Liver (tissue), 9 donors: ENCODE measurements around the gene NAPEPLD. TPM values are rescaled to one million over a fixed set of nuclear protein-coding genes. Genes with fewer than 3 reads are reported as not detected.

Experiments used
- DNase-seq: peaks from one replicate; pipeline ENCODE4 v3.0.0-alpha.2; 2017; ENCODE audit warnings: low spot score
- H3K27ac ChIP-seq, 2 donors: one replicate each; pipeline ENCODE4 v1.7.0; 2013; ENCODE audit warnings: inconsistent platforms in 2 of 2, low read length in 2 of 2, control low read depth in 1 of 2, low read depth in 1 of 2, mild to moderate bottlenecking in 1 of 2
- H3K27me3 ChIP-seq, 4 donors: one replicate each; pipeline versions ENCODE4 v1.6.1 to v1.7.0; 2013; ENCODE audit warnings: low read length in 3 of 4, inconsistent platforms in 1 of 4, mild to moderate bottlenecking in 1 of 4, moderate library complexity in 1 of 4; ENCODE audit not compliant: control insufficient read depth in 4 of 4, insufficient read depth in 4 of 4
- H3K36me3 ChIP-seq, 4 donors: one replicate each; pipeline versions ENCODE4 v1.6.1 to v1.7.0; 2013; ENCODE audit warnings: low read length in 3 of 4, mild to moderate bottlenecking in 3 of 4, low read depth in 1 of 4, moderate library complexity in 1 of 4; ENCODE audit not compliant: control insufficient read depth in 4 of 4, insufficient read depth in 3 of 4
- H3K4me1 ChIP-seq, 4 donors: one replicate each; pipeline versions ENCODE4 v1.6.1 to v1.7.0; 2013; ENCODE audit warnings: low read length in 3 of 4, mild to moderate bottlenecking in 3 of 4, moderate library complexity in 1 of 4; ENCODE audit not compliant: control insufficient read depth in 4 of 4, insufficient read depth in 4 of 4
- H3K4me3 ChIP-seq, 3 donors: one replicate each; pipeline versions ENCODE4 v1.6.1 to v1.7.0; 2013; ENCODE audit warnings: low read length in 3 of 3, control low read depth in 1 of 3, low read depth in 1 of 3, mild to moderate bottlenecking in 1 of 3
- H3K9ac ChIP-seq, 2 donors: one replicate each; pipeline ENCODE4 v1.7.0; 2013; ENCODE audit warnings: low read length in 2 of 2, mild to moderate bottlenecking in 2 of 2, moderate library complexity in 2 of 2, control low read depth in 1 of 2, low read depth in 1 of 2
- H3K9me3 ChIP-seq, 4 donors: one replicate each; pipeline versions ENCODE4 v1.6.1 to v1.7.0; 2013; ENCODE audit warnings: low read length in 3 of 4; ENCODE audit not compliant: control insufficient read depth in 4 of 4
- ATF3 ChIP-seq: IDR thresholded peaks from 2 replicates; pipeline ENCODE4 v1.6.1; 2016; ENCODE audit warnings: antibody characterized with exemption
- EGR1 ChIP-seq, 2 donors: IDR thresholded peaks; 2 replicates each; pipeline ENCODE4 v1.6.1; 2016 to 2018; ENCODE audit warnings: antibody characterized with exemption in 2 of 2, low read depth in 2 of 2
- FOXA1 ChIP-seq: IDR thresholded peaks from 2 replicates; pipeline ENCODE4 v1.6.1; 2016; ENCODE audit warnings: antibody characterized with exemption
- FOXA2 ChIP-seq: IDR thresholded peaks from 2 replicates; pipeline ENCODE4 v1.6.1; 2016; ENCODE audit warnings: antibody characterized with exemption
- GABPA ChIP-seq, 2 donors: IDR thresholded peaks in 1 of 2; conservative IDR thresholded peaks in 1 of 2; 2 replicates each; pipeline ENCODE4 v1.6.1; 2016; ENCODE audit warnings: antibody characterized with exemption in 2 of 2, mild to moderate bottlenecking in 1 of 2, moderate library complexity in 1 of 2
- HNF4A ChIP-seq, 2 donors: conservative IDR thresholded peaks; 2 replicates each; pipeline ENCODE4 v1.6.1; 2016; ENCODE audit warnings: antibody characterized with exemption in 2 of 2, mild to moderate bottlenecking in 2 of 2
- HNF4G ChIP-seq: IDR thresholded peaks from 2 replicates; pipeline ENCODE4 v1.6.1; 2016; ENCODE audit warnings: antibody characterized with exemption
- JUND ChIP-seq, 2 donors: IDR thresholded peaks; 2 replicates each; pipeline ENCODE4 v1.6.1; 2016; ENCODE audit warnings: antibody characterized with exemption in 2 of 2
- MAX ChIP-seq: IDR thresholded peaks from 2 replicates; pipeline ENCODE4 v1.6.1; 2016; ENCODE audit warnings: antibody characterized with exemption
- RAD21 ChIP-seq, 2 donors: IDR thresholded peaks; 2 replicates each; pipeline ENCODE4 v1.6.1; 2016; ENCODE audit warnings: antibody characterized with exemption in 2 of 2, mild to moderate bottlenecking in 2 of 2
- REST ChIP-seq: IDR thresholded peaks from 2 replicates; pipeline ENCODE4 v1.6.1; 2016; ENCODE audit warnings: antibody characterized with exemption, mild to moderate bottlenecking
- RXRA ChIP-seq, 2 donors: IDR thresholded peaks; 2 replicates each; pipeline ENCODE4 v1.6.1; 2017 to 2018; ENCODE audit warnings: antibody characterized with exemption in 2 of 2, mild to moderate bottlenecking in 1 of 2
- SP1 ChIP-seq: IDR thresholded peaks from 2 replicates; pipeline ENCODE4 v1.6.1; 2018; ENCODE audit warnings: antibody characterized with exemption, mild to moderate bottlenecking
- TAF1 ChIP-seq: conservative IDR thresholded peaks from 2 replicates; pipeline ENCODE4 v1.6.1; 2016; ENCODE audit warnings: antibody characterized with exemption, mild to moderate bottlenecking
- YY1 ChIP-seq: IDR thresholded peaks from 2 replicates; pipeline ENCODE4 v1.6.1; 2016; ENCODE audit warnings: antibody characterized with exemption, mild to moderate bottlenecking
- ZBTB33 ChIP-seq: IDR thresholded peaks from 2 replicates; pipeline ENCODE4 v1.6.1; 2016; ENCODE audit warnings: antibody characterized with exemption
- WGBS: extraction: QIAGEN DNeasy Blood & Tissue Kit; methylation state at CpG from one replicate; pipeline ENCODE4 v1.1.7; 2013; 5-methylcytosine and 5-hydroxymethylcytosine counted together
- polyA plus RNA-seq, 2 donors: library from polyadenylated mRNA; stranded (reverse) in 1 of 2; unstranded in 1 of 2; fragments of 200-250 nt in 1 of 2; fragments of >200 nt in 1 of 2; fragmentation: Nextera tagmentation in 1 of 2; extraction: Ambion mirVana in 1 of 2; gene quantifications; one replicate each; pipeline versions ENCODE4 v1.2.1 to v1.2.3, GENCODE V29; 2013 to 2015
- total RNA-seq, 2 donors: library from RNA; depleted of rRNA; stranded (reverse); fragments of >200 nt; gene quantifications; one replicate each; pipeline ENCODE4 v1.2.3, GENCODE V29; 2014
- donor health status: healthy.
- donor health status: healthy.
- donor health status: healthy.
- donor health status: healthy.
- donor health status: healthy.

NAPEPLD gene
- total and polyA plus RNA-seq, 4 donors = 4.4 to 31.9 (median 18.2) TPM

- TF ChIP-seq ZBTB33 = no peak
- TF ChIP-seq ATF3 = no peak
- TF ChIP-seq YY1 = no peak
- no peak for TF ChIP-seq JUND (IDR thresholded peaks at IDR 0.05)
- no peak for TF ChIP-seq FOXA2
Measured at GRCh38 chr7:103077318-103077717, 71.6 kb downstream of the NAPEPLD start (continued).

GRCh38 chr7:103076764-103077163 is 72.1 kb downstream of the NAPEPLD start:
- TF ChIP-seq SP1 (no peak), JUND (IDR thresholded peaks at IDR 0.05) (no peak), MAX (no peak), RXRA (IDR thresholded peaks at IDR 0.05) (no peak), ZBTB33 (no peak), HNF4G (no peak), ATF3 (no peak), RAD21 (IDR thresholded peaks at IDR 0.05) (no peak), HNF4A (conservative IDR thresholded peaks at IDR 0.05) (no peak), EGR1 (IDR thresholded peaks at IDR 0.05; ENCODE audit: low read depth in 2 of 2) (no peak), YY1 (no peak), TAF1 (no peak), GABPA (IDR thresholded peaks at IDR 0.05 in 1 of 2, conservative IDR thresholded peaks at IDR 0.05 in 1 of 2) (no peak), REST (no peak), FOXA2 (no peak), FOXA1 (no peak)
- no peak overlapping the region for H3K27ac ChIP-seq
- H3K9ac ChIP-seq = no peak overlapping the region
- DNase-seq = no peak
- peaks cover 0 to 29% (median 20%) of the 10 kb centered on the region in 4 donors for H3K4me1 ChIP-seq
- H3K9me3 ChIP-seq = no peaks in the 10 kb centered on the region
- no peaks in the 10 kb centered on the region for H3K27me3 ChIP-seq
- H3K4me3 ChIP-seq = no peak overlapping the region
- WGBS = 83% methylated on average over 7 of the region's 7 CpGs
- no peaks in the 10 kb centered on the region for H3K36me3 ChIP-seq
